ENCODE measurements around the gene HLA-DPA1.

HLA-DPA1 gene

GRCh38 chr6:33017018-33017417 is 56.4 kb downstream of the HLA-DPA1 start:
- no peak for DNase-seq (ENCODE audit: low read depth)

- no peak for DNase-seq (ENCODE audit: low read depth)
These were observed 57.7 kb downstream of the HLA-DPA1 start for GRCh38 chr6:33015798-33016197.

- peak; percentile 77 for DNase-seq (ENCODE audit: low read depth)
These were observed 58.4 kb downstream of the HLA-DPA1 start for GRCh38 chr6:33014841-33015634.
